OCI-LY3 (cell line): ENCODE data around the gene RDH14.

Experiments
- H2AFZ ChIP-seq: fragments of 200-600, 300-600 bp; shearing (Covaris generic); 2 replicates; pipeline ENCODE4 v1.6.0; 2014; ENCODE audit warnings: antibody characterized with exemption, low read depth, low read length
- H3K27ac ChIP-seq: fragments of 200-600, 300-600 bp; sonication (generic); 2 replicates; pipeline ENCODE4 v1.5.1; 2014; ENCODE audit warnings: mild to moderate bottlenecking, low read length, moderate library complexity, mixed read lengths
- H3K27me3 ChIP-seq: fragments of 200-600, 300-600 bp; sonication (generic); 2 replicates; pipeline ENCODE4 v1.6.1; 2014; ENCODE audit warnings: low read depth, low read length, mixed read lengths
- H3K36me3 ChIP-seq: fragments of 200-600, 300-600 bp; sonication (generic); replicated peaks from 2 replicates; pipeline ENCODE3; 2014; ENCODE audit warnings: low read depth, low read length, mixed read lengths
- H3K4me1 ChIP-seq: fragments of 300-600, 200-600 bp; sonication (generic); 2 replicates; pipeline ENCODE4 v1.6.1; 2014; ENCODE audit warnings: low read length, mixed read lengths
- H3K4me2 ChIP-seq: fragments of 200-600, 300-600 bp; sonication (generic); 2 replicates; pipeline ENCODE4 v1.6.1; 2014; ENCODE audit warnings: low read length, mixed read lengths
- H3K4me3 ChIP-seq: fragments of 300-600, 200-600 bp; sonication (generic); 2 replicates; pipeline ENCODE4 v1.5.1; 2014; ENCODE audit warnings: antibody characterized with exemption, mild to moderate bottlenecking, low read length, moderate library complexity
- H3K79me2 ChIP-seq: fragments of 300-600, 200-600 bp; shearing (Covaris generic); 2 replicates; pipeline ENCODE4 v1.6.1; 2014; ENCODE audit warnings: mild to moderate bottlenecking, low read length, mixed read lengths
- H3K9ac ChIP-seq: fragments of 300-600, 200-600 bp; shearing (Covaris generic); 2 replicates; pipeline ENCODE4 v1.6.0; 2014; ENCODE audit warnings: mild to moderate bottlenecking, low read length, moderate library complexity
- H3K9me3 ChIP-seq: fragments of 200-600, 300-600 bp; shearing (Covaris generic); 2 replicates; pipeline ENCODE4 v1.6.1; 2014; ENCODE audit warnings: low read length, mixed read lengths; ENCODE audit not compliant: insufficient read depth
- H4K20me1 ChIP-seq: fragments of 200-600, 300-600 bp; sonication (generic); 2 replicates; pipeline ENCODE4 v1.6.1; 2016; ENCODE audit warnings: low read length, mixed read lengths; ENCODE audit not compliant: insufficient read depth
- CTCF ChIP-seq: fragments of 200-600, 300-600 bp; sonication (generic); IDR thresholded peaks from 2 replicates; pipeline ENCODE4 v1.5.1; 2014; ENCODE audit warnings: antibody characterized with exemption, low read length, low read depth
- EZH2phosphoT487 ChIP-seq: fragments of 200-600 bp; shearing (Covaris generic); IDR thresholded peaks from 2 replicates; pipeline ENCODE4 v1.6.1; 2018; ENCODE audit warnings: antibody characterized with exemption, mixed run types, low read depth

Gene RDH14

GRCh38 chr2:18518116-18519111 lies 42.0 kb downstream of the RDH14 start:
- Histone ChIP-seq H3K4me3 (no peak overlapping the region), H2AFZ (no peak overlapping the region)

GRCh38 chr2:18517386-18517785 lies 43.1 kb downstream of the RDH14 start:
- H3K4me2 ChIP-seq = no peak overlapping the region
- H3K27me3 ChIP-seq = no peaks in the 10 kb centered on the region
- H3K79me2 ChIP-seq = no peaks in the 10 kb centered on the region
- H3K9ac ChIP-seq = no peak overlapping the region
- no peak overlapping the region for H3K4me3 ChIP-seq
- no peak for TF ChIP-seq CTCF
- TF ChIP-seq EZH2phosphoT487 = no peak
- H3K27ac ChIP-seq = no peak overlapping the region
- no peaks in the 10 kb centered on the region for H3K9me3 ChIP-seq
- H4K20me1 ChIP-seq = no peaks in the 10 kb centered on the region
- no peaks in the 10 kb centered on the region for H3K4me1 ChIP-seq
- H3K36me3 ChIP-seq = no peaks in the 10 kb centered on the region
- H2AFZ ChIP-seq = no peak overlapping the region

More at GRCh38 chr2:18518116-18519111, 42.0 kb downstream of the RDH14 start:
- Histone ChIP-seq H3K27me3 (no peaks in the 10 kb centered on the region), H3K9me3 (no peaks in the 10 kb centered on the region), H3K79me2 (no peaks in the 10 kb centered on the region), H3K4me1 (no peaks in the 10 kb centered on the region), H4K20me1 (no peaks in the 10 kb centered on the region), H3K36me3 (no peaks in the 10 kb centered on the region), H3K9ac (no peak overlapping the region), H3K4me2 (no peak overlapping the region), H3K27ac (no peak overlapping the region)
- TF ChIP-seq EZH2phosphoT487 = no peak
- no peak for TF ChIP-seq CTCF

- H4K20me1 ChIP-seq = no peaks in the 10 kb centered on the region
- no peaks in the 10 kb centered on the region for H3K79me2 ChIP-seq
- no peak for TF ChIP-seq CTCF
- TF ChIP-seq EZH2phosphoT487 = no peak
- H3K27ac ChIP-seq = no peak overlapping the region
- H3K4me1 ChIP-seq = no peaks in the 10 kb centered on the region
- no peak overlapping the region for H3K4me3 ChIP-seq
- H2AFZ ChIP-seq = no peak overlapping the region
- H3K4me2 ChIP-seq = no peak overlapping the region
- H3K9me3 ChIP-seq = no peaks in the 10 kb centered on the region
- no peaks in the 10 kb centered on the region; the same call in 1 of the 2 replicates for H3K27me3 ChIP-seq
- H3K36me3 ChIP-seq = no peaks in the 10 kb centered on the region
- H3K9ac ChIP-seq = no peak overlapping the region
Measured at GRCh38 chr2:18516112-18516511, 44.3 kb downstream of the RDH14 start.
